OCI-M2 (cell line): ENCODE results near the gene ZNF516.
"Not testable (repeated sequence)": the region's sequence is repeated elsewhere in the genome, so short reads cannot be mapped to it uniquely, and the experiment has no call there.

ENCODE experiments used
- DNase-seq: peaks from one replicate; lab custom pipeline; 2025; ENCODE audit not compliant: unreplicated experiment; lab: John Stamatoyannopoulos, UW

The ZNF516 gene

DNA sequence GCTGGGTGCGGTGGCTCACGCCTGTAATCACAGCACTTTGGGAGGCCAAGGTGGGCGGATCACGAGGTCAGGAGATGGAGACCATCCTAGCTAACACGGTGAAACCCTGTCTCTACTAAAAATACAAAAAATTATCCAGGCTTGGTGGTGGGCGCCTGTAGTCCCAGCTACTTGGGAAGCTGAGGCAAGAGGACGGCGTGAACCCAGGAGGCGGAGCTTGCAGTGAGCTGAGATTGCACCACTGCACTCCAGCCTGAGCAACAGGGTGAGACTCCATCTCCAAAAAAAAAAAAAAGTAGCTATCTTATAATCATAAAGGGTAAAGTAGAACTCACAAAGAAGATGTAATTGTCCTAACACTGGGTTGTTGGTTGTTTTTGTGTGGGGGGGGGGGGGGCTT, 21.5 kb downstream of the ZNF516 start:
- not testable (repeated sequence) for DNase-seq

DNA sequence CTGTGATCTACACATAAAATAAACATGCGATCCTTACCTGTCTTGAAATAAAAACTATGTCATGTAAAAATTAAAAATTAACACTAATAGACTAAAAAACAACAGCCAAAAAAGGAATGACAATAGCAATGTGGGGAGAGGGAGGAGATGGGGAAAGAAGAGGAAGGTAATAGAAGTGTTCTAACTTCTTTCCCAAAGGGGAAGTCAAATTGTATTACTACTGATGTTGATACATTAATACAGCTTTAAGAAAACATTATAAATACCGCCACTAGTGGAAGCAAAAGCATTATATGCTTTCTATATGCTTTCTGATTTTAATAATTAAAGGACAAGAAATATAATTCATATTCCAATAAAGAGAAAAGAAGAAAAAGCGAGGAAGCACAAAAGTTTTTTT, 22.2 kb downstream of the ZNF516 start:
- no peak for DNase-seq

DNA sequence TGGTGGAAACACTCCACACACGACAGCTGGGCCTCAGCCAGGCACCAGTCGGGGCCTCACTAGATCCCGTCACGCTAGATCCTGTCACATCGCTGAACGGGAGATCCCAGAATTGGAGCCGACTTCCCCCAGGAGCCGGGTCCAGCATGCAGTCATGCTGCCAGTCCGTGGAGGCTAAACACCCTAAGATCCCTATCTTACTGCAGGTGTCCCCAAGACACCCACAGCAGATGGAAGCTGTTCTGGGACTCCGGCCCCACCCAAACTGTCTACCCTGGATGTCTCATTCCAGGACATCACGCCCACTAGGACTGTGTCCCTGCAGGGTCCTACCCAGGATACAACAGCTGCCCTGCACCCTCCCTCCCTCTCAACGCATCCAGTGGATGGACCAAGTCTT, 23.4 kb downstream of the ZNF516 start:
- DNase-seq: no peak

DNA sequence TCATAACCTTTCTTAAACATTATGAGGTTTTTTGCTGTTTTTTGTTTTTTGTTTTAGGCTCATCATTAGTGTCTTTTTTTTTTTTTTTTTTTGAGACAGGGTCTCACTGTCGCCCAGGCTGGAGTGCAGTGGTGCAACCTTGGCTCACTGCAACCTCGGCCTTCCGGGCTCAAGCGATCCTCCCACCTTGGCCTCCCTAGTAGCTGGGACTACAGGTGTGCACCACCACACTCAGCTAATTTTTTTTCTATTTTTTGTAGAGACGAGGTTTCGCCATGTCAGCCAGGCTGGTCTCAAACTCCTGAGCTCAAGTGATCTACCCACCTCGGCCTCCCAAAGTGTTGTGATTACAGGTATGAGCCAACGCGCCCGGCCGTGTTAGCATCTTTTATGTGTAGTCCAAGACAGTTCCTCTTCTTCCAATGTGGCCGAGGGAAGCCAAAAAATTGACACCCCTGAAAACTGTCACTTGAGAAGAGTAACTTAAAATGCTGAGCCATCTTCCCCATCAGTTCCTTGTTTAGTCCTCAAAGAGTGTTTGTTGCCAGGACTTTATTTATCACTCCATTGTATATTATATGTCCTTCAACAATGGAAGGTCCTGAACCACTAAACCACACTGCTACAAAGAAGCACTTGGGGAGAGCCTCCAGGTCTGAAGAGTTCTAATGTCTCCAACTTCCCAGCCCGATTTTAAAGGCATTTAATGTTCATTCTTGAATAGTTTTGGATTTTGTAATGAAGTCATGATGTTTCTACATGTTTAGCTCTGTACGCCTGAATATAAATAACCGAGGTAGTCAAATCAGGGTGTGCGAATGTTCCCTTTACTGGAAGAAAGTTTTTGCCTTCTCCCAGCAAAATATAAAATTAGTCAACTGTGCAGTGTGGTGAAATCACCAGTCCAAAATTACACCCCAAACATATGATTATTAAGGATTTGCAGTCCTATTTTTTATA, 26.4 kb downstream of the ZNF516 start:
- DNase-seq: no peak

DNA sequence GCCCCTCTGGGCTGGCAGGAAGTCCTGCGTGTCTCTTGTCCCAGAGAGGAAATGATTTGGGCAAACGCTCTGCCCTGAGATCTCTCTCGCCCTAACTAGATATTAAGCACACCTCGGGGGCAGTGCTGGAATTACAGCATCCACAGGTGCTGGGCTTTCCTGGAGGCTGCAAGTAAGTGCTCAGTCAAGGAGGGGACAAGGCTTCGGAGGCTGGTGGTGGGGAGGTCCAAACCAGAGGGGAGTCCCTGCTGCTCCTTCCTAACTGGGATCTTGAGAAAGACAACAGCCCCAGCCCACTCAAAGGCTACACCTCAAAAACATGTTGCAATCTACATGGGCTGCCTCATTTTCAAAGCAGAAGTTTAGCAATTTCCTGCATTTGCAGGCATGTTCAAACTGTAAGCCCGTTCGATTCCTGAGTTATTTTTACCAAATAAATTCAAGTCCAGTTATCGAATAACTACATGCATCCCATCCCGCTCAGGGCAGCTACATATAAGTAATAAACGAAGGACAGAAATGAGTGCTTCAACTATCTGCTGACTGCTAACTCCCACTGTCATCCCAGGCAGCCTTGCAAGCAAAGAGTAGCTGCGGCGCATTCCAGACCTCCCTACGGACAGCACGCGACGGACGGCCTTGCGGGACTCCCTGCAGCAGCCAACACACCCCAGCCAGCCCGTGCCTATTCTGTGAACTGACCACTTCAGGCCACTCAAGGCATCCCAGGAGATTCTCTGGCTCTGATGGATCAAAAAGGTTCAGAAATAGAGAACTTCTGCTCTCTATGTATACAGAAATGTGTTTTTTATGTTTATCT, 27.5 kb downstream of the ZNF516 start:
- DNase-seq: no peak

DNA sequence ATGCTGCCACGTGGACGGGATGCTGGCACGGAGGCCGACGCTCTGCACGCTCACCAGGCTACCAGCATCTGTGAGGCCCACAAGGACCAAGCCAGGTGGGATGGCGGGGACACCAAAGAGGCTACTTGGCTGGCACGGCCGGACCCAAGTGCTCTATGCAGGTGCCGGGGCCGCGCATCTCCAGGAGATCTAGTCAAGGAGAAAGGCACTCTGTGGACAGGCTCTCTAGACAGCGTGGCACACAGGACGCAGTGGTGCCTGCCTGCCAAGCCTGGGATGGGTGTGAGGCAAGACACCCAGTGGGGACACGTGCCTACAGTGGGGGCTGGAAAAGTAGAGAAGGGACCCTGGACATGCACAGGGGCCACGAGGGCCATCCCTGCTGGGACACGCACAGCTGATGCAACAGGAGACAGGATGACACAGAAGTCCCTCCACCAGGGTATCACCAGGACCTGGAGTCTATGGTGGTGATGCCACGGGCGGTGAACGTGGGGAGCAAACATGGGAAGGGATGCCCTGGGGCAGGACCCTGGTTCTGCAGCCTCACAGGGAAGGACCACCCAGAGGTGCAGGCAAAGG, 28.5 kb downstream of the ZNF516 start:
- DNase-seq: no peak

DNA sequence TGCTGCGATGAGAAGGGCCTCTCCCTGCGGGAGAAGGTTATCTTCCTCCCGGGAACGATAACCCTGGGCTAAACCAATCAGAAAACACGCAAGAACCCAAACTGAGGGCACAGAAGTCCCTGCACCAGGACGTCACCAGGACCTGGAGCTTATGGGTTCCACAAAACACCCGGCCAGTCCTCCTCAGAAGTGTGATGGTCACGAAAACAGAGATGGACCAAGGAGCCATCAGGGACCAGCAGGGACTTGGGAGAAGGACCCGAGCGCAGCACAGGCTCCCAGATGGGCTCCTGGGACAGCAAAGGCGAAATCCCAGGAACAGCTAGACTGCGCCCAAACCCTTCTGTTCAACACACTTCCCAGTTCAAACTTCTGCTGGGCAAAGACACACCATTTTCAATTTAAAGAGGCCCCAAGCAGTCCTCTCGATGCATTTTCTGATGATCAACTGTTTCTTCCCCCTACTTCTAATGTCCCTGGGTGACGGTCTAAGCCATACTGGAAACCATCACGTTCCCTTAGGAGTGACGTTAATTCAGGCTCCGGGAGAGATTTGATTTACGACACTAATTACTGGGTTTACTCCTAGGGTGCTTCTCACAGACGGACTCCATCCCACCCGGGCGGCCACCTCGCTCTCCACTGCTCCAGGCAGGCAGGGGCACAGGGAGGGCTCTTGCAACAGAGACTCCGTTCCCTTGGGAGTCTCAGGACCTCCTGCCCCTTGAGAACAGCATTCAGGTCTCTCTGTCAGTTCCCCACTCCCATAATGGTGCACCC, 29.2 kb downstream of the ZNF516 start:
- DNase-seq: no peak

DNA sequence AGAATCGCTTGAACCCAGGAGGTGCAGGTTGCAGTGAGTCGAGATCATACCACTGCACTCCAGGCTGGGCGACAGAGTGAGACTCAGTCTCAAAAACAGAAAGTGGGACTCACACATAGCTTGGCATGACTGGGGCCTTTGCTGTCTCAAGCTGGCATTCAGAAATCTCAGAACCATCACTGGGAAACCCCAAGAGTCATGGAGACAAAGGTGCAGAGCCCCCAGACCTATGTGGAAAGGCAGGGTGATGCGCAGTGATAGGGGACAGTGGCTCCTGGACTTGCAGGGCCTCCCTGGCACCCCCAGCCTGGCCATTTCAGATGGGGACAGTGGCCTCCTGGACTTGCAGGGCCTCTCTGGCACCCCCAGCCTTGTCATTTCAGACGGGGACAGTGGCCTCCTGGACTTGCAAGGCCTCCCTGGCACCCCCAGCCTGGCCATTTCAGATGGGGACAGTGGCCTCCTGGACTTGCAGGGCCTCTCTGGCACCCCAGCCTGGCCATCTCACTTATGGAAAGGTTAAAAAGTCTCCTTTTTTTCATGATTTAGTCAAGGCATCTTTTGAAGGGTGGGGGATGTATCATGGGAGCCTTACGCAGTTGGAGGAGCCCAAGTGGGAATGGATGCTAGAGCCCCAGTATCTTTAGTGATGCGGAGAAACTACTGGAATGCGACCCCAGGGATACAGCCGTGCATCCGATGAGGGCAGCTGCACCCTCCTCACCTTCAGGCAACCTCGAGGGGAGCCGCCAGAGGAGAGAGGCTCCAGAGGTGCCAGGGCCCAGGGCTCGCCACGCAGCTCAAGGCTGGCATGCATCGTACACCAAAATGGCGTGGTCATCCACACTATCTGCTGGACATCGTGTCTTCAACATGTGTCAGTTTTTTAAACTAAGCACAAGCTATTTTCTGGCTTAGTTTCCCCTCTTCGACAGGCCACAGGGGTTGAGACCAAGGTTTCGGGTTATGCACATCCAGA, 30.5 kb downstream of the ZNF516 start:
- no peak for DNase-seq

DNA sequence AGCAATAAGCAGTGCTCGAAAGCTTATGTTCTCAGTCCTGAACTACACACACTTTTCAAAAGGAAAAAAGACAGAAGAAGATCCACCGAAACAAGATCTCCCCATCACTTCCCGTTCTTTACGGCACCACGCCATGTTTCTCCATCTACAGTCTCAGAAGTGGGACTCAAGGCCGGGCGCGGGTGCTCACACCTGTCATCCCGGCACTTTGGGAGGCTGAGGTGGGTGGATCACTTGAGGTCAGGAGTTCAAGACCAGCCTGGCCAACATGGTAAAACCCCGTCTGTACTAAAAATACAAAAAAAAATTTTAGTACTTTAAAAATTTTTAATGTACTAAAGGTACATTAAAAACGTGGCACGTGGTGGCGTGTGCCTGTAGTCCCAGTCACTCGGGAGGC, 31.2 kb downstream of the ZNF516 start:
- no peak for DNase-seq

DNA sequence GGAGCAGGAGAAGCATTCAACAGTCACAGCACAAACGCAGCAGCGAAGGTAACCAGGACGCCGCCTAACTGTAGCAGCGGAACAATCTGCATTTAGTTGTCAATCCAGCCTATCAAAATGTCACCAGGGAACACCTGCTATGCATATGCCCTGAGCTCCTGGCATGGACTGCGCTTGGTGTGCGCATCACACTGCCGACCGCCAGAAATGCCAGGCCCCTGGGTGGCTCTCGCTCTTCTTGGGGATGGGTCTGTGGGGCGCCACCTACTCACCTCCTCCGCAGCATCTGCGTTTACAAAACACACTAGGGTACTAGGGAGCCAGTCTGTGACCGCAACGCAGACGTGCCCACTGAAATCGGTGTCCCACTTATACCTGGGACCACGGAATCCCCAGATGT, 31.7 kb downstream of the ZNF516 start:
- DNase-seq: no peak

DNA sequence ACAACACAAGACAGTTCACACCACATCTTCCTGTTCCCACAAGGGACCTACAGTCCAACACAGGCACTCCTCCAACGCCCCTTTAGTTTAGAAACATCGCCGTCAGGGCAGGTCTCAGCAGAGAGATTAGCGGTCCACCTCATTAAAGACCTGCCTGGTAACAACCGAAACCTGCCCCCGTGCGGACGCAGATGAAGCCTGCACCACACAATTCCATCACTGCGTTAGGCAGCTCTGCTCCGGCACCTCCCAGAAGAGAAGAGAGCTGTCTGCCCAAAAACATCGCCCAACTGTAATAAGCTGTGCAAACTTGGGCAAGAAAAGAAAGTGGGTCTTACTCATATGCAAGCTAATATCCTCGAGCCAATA, 32.7 kb downstream of the ZNF516 start:
- no peak for DNase-seq

DNA sequence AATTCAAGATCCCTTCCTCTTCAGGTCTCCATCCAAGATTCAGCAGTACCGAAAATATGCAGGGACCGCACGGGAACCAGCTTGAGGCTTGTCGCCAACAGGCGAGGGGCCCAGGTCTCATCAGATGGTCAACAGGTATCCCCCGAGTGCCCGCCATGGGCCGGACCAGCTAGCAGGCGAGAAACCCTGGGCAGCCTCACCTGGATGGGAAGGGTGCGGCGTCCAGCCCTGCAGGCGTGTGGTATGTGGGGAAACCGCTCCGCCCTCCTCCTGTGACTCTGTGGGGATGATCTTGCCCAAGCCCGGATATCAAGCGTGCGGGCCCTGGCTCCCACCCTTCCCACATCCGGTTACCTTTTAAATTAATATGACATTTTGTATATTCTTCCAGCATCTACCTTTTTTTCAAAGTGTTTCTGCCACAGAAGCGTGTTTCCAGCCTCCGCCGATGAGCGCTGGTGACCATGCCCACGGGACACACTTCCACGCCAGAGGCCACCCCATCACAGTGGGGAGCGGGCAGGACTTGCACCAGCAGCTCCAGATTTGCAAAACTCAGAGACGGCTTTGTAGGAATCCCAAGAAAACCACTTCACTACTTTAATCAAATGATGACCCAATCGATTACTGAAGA, 33.2 kb downstream of the ZNF516 start:
- no peak for DNase-seq

DNA sequence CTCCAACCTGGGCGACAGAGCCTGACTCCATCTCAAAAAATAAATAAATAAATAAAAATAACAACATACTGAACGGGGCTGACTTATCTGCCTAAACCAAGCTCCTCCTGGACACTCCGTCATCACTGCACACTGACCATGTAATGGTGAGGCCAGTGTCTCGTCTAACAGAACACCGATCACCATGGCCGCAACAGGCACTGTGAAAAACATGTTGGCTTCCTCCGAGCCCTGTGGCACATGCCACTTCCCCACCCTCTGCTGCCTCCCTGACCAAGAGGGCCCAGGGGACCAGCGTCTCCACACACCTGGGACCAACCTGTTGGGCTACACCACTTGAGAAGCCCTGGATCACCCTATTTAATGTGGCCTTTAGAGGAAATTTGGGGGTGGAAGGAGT, 33.9 kb downstream of the ZNF516 start:
- DNase-seq: no peak

DNA sequence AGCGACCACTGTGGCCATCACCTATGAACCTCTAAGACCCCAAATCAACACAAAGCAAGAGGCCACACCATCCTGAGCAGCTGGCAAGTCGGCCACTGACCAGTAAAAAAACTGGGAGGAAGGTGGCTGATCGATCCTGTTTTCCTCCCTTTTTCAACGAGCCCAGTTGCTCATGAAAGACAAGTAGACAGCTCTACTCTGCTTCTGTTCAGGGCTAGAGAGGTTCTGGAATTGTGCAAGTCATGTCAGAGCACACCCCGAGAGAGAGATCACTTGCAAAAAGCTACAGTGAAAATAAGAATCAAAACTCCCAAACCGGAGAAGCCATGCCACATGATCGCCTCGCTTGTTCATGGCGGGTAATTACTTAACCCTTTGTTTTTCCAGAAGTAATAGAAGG, 34.6 kb downstream of the ZNF516 start:
- DNase-seq: no peak

DNA sequence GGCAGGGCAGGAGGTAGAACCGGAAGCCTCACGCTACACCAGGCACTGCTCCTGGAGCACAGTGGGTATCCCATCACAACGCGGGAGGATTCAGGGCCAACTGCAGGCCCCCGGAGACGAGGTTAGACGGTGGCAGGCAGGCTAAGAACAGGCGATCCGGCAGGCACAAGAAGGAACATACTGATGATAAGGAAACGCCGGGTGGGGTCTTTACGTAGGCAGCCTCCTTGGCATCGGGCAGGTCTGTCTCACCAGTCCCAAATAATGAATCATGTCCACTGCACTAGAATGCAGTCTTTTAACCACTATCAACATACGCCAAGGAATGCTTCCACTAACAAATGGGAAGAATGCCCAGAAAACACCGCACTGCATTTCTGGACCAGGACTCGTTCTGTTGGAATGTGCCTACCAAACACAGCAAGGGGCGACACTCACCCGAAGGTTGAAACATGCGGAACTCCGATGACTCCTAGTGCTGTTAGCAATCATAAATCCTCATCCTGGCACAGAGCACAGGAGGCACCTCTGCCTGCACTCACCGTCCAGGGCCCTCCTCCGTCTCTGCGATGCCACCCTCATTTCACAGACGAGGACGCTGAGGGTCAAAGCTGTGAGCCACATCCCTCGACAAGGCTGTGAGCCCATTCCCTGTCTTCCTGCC, 35.2 kb downstream of the ZNF516 start:
- no peak for DNase-seq

DNA sequence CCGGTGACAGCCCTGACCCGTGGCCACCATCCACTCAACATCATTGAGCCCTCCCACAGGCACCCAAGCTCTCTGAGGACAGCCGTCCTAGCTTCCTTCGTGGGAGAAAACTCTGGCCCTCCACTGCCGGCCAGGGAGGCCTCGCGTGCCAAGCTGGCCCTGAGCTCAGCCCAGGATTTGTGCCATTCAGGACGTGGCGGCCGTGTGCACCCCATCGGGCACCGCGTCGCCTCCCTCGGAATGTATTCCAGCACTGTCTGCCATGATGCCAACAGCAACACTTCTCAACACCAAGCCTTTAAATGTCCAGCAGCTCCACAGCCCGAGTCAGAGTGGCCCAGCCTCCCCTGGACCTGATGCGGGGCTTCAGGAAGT, 35.7 kb downstream of the ZNF516 start:
- no peak for DNase-seq

DNA sequence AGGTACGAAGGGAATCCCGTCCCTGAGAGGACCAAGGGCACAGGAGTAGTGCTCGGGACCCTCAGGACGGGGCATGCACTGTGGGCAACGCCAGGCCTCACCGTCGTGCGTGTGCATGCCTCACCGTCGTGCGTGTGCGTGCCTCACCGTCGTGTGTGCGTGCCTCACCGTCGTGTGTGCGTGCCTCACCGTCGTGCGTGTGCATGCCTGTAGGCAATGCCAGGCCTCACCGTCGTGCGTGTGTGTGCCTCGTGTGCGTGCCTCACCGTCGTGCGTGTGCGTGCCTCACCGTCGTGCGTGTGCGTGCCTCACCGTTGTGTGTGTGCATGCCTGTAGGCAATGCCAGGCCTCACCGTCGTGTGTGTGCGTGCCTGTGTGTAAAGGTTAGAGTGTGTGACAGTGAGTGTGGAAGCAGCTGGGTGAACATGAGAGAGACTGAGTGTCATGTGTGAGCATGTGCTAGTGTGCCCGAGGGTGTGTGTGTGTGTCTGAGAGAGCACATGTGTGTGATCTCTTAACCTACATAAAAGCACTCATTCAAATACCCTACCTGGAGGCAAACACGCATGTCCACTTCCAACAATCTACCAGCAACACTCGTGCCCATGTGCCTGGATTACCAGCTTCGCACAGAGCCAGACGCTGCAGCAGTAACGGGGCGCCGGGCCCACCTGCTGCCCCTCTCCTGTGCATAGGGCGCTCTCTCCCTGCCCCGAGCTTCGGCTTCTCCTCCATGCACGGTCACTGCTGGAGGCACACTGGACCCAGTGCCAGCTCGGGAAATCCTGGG, 36.3 kb downstream of the ZNF516 start:
- DNase-seq: no peak

DNA sequence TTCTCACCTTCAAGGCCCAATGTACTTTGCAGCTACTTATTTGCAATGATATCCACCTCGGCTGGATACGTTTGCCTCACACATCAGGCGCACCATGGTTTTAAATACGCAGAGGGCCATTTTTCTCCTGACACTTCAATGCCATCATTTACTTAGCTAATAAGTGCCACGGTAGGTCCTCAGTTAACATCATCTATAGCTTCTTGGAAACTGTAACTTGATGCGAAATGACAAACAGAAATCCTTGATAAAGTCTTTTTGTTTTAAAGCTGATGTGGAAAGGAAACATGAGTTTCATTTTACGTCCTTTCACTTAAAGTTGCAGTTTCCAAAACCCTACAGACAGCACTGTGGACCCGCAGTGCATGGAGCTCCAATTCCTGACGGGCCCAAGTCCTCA, 37.1 kb downstream of the ZNF516 start:
- DNase-seq: no peak
